Lower leg skin (tissue), 3 donors: ENCODE measurements around the gene KIF26B.

Source experiments
- CTCF ChIP-seq, 3 donors: fragments of 450-650 bp; IDR thresholded peaks; one replicate each; pipeline ENCODE4 v1.5.1; 2016; ENCODE audit warnings: antibody characterized with exemption in 3 of 3, mild to moderate bottlenecking in 3 of 3, moderate library complexity in 2 of 3
- POLR2A ChIP-seq, 2 donors: fragments of 450-650 bp; IDR thresholded peaks; one replicate each; pipeline ENCODE4 v1.6.1; 2016 to 2017; ENCODE audit warnings: antibody characterized with exemption in 2 of 2, mild to moderate bottlenecking in 1 of 2, moderate library complexity in 1 of 2

GRCh38 chr1:245301921-245302320, 147.1 kb downstream of the KIF26B start:
- TF ChIP-seq CTCF (IDR thresholded peaks at IDR 0.05), result no peak
- no peak for TF ChIP-seq POLR2A (IDR thresholded peaks at IDR 0.05)
